OCI-LY1 (cell line): ENCODE results near the gene UBR4.

Experiments used
- EZH2 ChIP-seq: fragments of 200-600 bp; sonication (generic), shearing (Covaris generic); IDR thresholded peaks from 2 replicates; pipeline ENCODE4 v1.8.0; 2017; ENCODE audit warnings: borderline replicate concordance, mixed run types, mild to moderate bottlenecking, antibody characterized with exemption, low read length, moderate library complexity, mixed read lengths
- TF ChIP-seq, protein P1 (sequence below): fragments of 200-600 bp; sonication (generic), shearing (Covaris generic); IDR thresholded peaks from 2 replicates; pipeline ENCODE4 v1.5.1; 2017; ENCODE audit warnings: mild to moderate bottlenecking, antibody characterized with exemption, low read length, moderate library complexity, mixed read lengths

DNA sequence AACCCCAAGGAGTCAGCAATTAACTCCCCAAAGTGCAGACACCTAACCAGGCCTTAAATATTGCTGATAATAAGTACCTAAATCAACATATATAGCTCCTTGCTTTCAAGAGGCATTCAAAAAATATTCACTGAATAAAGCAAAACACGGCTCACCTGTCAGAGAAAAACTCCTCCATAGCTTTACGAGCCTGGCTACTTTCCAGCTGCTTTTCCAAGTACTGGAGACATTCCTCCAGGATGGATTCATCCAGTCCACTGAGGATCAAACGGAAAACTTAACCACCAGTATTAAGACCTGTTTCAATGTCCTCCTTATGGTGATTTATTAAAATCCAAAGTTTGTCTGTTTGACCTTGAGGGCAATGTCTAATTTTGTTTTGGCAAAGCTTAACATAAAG, 44.6 kb downstream of the UBR4 start:
- TF ChIP-seq, protein P1, sequence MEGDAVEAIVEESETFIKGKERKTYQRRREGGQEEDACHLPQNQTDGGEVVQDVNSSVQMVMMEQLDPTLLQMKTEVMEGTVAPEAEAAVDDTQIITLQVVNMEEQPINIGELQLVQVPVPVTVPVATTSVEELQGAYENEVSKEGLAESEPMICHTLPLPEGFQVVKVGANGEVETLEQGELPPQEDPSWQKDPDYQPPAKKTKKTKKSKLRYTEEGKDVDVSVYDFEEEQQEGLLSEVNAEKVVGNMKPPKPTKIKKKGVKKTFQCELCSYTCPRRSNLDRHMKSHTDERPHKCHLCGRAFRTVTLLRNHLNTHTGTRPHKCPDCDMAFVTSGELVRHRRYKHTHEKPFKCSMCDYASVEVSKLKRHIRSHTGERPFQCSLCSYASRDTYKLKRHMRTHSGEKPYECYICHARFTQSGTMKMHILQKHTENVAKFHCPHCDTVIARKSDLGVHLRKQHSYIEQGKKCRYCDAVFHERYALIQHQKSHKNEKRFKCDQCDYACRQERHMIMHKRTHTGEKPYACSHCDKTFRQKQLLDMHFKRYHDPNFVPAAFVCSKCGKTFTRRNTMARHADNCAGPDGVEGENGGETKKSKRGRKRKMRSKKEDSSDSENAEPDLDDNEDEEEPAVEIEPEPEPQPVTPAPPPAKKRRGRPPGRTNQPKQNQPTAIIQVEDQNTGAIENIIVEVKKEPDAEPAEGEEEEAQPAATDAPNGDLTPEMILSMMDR: no peak
- no peak for TF ChIP-seq EZH2
